ENCODE results near the gene LTO1.

Gene LTO1

DNA sequence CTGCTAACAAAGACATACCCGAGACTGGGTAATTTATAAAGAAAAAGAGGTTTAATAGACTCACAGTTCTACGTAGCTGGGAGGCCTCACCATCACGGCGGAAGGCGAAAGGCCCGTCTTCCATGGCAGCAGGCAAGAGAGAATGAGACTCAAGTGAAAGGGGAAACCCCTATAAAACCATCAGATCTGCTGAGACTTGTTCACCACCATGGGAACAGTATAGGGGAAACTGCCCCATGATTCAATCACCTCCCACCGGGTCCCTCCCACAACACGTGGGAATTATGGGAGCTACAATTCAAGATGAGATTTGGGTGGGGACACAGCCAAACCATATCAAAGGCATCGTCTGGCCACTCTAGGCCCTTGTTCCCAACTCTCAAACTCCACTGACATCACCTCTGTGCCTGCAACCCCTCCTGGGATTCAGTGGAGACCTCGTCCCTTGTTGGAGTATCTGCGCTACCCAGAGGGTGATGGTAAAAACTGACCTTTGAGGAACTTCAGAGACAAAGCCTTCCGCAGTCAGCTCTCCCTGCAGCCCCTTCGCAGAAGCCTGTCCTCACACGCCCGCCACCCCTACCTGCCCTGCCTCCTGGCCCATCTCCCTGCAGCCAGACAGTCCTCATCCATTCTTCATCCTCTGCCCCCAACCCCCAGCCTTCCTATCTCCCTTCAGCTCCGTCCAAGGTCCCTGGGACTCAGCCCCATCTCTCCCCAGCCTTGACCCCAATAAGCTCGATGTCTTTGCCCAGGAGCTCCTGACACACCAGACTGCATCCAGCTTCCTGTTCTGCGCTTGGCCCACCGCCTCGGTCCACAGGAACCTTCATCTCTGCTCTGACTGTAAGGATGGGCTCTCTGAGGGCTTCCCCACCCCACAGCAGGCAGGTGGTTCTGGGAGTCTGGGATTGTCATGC, 18.4 kb downstream of the LTO1 start:
- peak; percentile 32 to 53 (median 47) for DNase-seq

DNA sequence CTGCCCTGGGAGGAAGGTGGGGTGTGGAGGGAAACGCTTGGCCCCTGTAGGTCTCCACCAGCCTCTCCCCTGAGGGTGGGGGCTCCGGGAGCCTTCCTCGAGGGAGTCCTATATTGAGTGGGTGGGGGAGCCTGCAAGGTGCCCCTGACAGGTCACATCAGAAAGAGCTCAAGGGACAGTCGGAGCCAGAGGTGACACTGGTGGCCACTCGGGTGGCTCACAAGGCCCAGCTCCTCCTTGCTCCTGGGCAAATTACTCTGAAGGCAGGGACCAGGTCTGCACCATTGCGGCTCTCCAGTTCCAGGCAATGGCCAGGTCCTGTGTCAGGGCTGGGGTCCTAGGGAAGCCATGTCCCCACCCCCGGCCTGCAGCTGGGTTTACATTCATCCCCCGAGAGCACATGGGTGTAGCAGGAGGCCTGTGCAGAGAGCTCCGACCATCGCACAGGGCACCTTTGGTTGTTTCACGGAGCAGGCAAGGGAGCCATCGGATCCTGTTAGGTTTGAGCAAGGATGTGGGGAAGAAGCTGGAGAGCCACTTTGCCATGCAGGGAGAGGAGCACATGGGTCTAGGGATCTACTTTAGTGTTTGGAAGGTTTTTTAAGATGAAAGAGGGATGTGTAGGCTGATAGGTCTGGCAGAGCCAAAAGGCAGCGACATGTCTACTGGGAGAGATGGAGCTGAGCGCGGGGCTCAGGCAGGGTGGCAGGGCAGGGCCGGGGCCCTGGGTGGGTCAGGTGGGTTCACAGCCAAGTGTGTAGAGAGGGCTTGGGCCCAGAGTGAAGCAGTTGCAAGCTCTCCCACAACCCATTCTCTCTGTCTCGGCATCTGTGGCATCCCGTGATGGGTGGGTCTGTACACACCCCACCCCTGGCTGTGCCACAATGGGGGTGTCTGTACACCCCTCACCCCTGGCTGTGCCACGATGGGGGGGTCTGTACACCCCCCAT, 19.4 kb downstream of the LTO1 start:
- no peak for DNase-seq

DNA sequence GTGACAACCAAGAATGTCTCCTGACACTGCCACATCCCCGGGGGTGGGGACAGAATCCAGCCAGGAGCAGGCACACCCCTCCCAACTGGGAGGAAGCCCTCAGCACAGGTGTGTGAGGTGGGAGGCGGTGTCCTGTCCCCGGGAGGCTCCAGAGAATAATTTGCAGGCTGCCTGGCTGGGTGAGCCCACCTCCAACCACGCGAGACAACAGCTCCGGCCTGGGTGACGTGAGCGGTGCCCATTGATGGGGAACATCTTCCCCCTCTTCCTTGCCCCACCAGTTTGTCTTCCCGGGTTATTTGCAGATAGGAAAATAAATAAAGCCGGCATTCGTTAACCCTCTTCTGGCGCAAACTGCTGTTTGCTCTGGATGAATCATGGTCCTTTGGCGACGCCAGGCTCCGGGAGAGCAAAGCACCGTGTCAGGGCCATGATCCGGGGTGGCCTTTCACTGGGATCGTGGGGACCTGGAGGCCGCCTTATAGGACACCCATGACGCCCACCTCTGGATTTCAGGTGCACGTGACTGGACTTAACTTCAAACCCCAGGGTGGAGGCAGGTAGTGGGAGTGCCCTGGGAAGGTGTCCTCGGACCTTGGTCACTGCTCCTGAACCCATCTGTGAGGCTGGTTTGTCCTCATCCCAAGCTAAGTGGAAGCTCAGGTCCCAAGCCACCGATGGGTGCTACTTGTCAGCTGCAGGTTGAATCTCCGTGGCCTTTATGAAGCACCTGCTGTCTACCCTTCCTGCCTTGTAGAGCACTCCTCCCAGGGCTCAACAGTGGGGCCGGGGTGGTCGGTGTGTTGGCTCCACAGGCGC, 20.3 kb downstream of the LTO1 start:
- no peak for DNase-seq

DNA sequence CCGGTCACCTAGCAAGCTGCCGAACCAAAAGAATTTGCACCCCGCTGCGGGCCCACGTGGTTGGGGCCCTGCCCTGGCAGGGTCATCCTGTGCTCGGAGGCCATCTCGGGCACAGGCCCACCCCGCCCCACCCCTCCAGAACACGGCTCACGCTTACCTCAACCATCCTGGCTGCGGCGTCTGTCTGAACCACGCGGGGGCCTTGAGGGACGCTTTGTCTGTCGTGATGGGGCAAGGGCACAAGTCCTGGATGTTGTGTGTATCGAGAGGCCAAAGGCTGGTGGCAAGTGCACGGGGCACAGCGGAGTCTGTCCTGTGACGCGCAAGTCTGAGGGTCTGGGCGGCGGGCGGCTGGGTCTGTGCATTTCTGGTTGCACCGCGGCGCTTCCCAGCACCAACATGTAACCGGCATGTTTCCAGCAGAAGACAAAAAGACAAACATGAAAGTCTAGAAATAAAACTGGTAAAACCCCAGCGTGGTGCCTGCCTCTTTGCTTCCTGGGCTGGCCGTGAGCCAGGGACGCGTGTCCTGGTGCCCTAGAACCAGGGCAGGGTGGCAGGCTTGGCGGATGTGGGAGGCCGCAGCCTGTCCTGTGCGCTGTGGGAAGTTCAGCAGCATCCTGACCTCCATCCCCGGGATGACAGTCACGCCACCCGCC, 21.0 kb downstream of the LTO1 start:
- no peak for DNase-seq

DNA sequence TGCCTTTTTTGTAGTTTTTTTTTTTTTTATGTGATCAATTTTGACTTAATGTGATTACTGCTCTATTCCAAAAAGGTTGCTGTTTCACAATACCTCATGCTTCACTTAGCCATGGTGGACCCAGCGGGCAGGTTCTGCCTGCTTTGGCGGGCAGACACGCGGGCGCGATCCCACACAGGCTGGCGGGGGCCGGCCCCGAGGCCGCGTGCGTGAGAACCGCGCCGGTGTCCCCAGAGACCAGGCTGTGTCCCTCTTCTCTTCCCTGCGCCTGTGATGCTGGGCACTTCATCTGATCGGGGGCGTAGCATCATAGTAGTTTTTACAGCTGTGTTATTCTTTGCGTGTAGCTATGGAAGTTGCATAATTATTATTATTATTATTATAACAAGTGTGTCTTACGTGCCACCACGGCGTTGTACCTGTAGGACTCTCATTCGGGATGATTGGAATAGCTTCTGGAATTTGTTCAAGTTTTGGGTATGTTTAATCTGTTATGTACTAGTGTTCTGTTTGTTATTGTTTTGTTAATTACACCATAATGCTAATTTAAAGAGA, 21.7 kb downstream of the LTO1 start:
- DNase-seq = no peak

DNA sequence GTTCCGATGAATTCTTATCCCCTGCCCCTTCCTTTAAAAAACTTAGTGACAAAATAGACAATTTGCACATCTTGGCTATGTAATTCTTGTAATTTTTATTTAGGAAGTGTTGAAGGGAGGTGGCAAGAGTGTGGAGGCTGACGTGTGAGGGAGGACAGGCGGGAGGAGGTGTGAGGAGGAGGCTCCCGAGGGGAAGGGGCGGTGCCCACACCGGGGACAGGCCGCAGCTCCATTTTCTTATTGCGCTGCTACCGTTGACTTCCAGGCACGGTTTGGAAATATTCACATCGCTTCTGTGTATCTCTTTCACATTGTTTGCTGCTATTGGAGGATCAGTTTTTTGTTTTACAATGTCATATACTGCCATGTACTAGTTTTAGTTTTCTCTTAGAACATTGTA, 22.2 kb downstream of the LTO1 start:
- DNase-seq = no peak

DNA sequence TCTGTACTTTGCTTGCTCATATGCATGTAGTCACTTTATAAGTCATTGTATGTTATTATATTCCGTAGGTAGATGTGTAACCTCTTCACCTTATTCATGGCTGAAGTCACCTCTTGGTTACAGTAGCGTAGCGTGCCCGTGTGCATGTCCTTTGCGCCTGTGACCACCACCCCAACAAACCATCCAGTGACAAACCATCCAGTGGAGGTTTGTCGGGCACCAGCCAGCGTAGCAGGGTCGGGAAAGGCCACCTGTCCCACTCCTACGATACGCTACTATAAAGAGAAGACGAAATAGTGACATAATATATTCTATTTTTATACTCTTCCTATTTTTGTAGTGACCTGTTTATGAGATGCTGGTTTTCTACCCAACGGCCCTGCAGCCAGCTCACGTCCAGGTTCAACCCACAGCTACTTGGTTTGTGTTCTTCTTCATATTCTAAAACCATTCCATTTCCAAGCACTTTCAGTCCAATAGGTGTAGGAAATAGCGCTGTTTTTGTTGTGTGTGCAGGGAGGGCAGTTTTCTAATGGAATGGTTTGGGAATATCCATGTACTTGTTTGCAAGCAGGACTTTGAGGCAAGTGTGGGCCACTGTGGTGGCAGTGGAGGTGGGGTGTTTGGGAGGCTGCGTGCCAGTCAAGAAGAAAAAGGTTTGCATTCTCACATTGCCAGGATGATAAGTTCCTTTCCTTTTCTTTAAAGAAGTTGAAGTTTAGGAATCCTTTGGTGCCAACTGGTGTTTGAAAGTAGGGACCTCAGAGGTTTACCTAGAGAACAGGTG, 23.1 kb downstream of the LTO1 start:
- DNase-seq = no peak

DNA sequence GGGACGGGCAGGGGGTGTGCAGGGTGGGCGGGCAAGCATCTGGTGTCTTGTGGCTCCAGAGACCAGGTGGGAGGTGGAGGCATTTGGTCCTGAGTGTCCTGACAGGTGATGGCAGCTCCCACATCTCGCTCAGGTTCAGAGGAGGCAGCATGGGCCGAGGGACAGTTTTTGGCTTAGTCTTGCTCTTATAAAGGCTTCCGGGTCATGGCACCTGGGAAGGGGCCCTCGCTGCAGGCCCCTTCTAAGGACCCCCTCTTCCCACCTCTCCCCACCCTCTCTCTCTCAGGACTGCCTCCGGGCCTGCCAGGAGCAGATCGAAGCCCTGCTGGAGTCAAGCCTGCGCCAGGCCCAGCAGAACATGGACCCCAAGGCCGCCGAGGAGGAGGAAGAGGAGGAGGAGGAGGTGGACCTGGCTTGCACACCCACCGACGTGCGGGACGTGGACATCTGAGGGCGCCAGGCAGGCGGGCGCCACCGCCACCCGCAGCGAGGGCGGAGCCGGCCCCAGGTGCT, 24.3 kb downstream of the LTO1 start:
- DNase-seq = no peak

DNA sequence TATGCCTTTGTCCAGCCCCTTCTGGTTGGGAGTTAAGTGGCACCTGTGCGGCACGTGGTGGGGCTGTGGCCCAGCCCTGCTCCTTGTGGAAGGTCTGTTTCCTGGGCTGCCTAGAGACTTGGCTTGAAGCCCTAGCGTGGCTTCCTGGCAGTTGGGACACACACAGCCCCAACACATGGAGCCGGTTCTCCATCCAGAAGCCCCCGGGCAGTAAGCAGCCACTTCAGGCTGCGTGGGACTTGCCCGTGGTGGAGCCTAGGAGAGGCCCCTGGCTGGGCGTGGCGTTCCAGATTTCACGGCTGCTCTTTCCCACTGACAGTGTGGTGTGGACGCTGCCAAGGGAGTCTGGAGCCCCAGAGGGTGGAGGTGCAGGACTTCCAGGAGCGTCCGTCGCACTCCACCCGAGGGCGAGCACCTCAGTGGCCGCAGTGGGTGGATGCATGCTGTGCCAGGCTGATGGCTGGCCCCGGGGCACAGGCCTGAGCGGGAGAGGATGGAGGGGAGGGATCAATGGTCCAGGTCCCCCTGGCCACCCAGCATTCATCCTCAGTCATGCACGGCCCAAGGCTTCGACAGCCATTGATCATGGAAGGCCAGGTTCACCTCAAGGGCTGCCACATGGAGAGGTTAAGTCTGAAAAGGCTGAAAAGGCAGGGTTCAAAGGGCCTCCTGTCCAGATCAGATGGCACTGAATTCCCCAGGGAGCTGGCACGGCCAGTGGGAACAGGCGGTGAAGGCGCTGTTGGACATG, 24.9 kb downstream of the LTO1 start:
- DNase-seq = no peak

DNA sequence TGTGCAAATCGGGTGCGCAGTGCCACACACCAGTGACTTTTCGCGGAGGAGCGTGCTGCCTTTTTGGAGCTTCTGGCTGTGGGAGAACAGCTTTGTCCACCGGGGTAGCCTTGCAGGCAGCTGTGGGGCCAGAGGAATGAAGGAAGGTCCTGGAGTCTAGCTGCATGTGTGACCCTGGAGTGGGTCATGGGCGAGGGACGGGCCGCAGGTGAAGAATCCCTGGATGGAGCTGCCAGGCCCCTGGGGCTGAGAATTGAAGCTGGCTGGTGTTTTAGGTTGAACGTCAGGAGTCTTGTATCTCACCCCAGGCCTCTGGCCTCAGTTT, 25.6 kb downstream of the LTO1 start:
- no peak for DNase-seq

DNA sequence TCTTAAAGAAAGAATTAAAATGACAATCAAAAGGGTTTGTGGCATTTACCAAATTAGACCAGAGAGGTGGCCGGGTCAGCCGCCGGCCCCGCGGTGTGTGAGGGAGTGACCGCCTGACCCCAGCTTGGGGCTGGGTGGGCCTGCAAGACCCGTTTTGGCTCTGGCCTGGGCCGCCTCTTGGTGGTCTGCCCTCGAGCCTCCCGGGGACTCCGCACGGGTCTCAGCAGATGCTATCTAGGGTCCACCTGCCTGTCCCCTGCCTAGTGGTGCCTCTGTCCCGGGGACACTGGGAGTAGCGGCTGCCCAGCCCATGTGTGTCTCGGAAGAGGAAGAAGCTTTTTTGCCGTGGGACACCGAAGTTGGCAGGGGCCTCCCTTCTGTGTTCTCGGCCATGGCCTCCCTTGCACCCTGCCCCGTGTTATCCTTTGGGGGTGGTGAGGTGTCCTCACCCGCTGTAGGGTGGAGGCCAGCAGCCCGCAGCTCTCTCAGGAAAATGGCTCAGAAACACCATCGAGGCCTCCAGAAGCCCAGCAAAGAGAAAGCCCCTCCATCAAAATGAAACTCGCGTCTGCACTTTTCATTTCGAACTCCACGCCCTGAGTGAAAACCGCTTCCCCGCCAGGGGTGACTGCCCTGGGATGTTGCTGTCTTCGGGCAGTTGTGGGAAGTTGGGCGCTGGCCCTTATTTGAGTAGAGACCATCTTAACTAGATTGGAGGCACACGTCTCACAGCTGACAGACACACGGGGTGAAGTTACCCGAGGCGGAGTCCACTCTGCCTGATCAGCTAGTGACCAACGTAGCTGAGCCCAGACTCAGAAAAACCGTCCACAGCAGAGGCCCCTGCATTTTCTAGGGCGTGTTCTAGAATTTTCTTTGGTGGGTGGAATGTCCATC, 26.2 kb downstream of the LTO1 start:
- DNase-seq = no peak

DNA sequence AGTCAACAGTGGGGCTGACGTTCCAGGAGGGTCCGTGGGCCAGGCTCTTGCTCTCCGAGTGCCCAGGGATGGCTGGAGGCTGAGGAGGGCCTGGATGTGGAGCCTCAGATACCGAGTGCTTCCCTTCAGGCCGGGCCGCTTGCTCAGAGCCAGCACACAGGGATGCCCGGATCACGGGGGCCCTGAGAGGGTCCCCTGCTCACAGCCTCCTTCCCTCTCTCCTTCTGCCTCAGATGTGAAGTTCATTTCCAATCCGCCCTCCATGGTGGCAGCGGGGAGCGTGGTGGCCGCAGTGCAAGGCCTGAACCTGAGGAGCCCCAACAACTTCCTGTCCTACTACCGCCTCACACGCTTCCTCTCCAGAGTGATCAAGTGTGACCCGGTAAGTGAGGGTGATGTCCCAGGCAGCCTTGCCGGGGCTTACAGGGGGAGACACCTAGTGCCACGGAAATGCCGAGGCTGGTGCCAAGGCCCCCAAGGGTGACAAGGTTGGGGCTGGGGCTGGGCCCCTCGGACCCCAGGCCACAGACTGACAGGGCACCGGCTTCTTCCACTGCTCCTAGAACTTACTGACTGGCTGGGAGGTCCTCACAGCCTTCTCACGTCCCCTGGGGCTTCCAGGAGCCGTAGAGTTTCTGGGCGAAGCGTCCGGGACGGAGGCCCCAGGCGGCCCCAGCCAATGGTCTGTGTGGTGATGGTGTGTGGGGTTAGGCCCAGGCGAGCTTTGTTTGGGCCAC, 27.2 kb downstream of the LTO1 start:
- DNase-seq = no peak

DNA sequence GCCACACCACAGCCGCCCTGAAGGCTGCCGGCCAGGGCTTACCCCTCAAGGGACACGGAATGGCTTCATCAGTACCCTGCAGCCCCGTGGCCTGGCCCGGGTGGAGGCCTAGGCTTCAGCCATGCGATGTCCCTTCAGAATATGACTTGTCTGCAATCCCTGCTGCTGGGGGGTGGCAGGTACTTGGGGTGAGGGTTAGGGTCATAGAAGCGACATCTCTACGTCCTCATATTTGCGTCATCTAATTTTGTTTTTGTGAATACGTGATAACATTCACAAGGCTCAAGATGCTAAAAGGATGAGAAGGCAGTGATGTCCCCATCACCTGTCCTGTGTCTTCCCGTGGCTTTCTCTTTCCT, 27.8 kb downstream of the LTO1 start:
- DNase-seq = no peak

DNA sequence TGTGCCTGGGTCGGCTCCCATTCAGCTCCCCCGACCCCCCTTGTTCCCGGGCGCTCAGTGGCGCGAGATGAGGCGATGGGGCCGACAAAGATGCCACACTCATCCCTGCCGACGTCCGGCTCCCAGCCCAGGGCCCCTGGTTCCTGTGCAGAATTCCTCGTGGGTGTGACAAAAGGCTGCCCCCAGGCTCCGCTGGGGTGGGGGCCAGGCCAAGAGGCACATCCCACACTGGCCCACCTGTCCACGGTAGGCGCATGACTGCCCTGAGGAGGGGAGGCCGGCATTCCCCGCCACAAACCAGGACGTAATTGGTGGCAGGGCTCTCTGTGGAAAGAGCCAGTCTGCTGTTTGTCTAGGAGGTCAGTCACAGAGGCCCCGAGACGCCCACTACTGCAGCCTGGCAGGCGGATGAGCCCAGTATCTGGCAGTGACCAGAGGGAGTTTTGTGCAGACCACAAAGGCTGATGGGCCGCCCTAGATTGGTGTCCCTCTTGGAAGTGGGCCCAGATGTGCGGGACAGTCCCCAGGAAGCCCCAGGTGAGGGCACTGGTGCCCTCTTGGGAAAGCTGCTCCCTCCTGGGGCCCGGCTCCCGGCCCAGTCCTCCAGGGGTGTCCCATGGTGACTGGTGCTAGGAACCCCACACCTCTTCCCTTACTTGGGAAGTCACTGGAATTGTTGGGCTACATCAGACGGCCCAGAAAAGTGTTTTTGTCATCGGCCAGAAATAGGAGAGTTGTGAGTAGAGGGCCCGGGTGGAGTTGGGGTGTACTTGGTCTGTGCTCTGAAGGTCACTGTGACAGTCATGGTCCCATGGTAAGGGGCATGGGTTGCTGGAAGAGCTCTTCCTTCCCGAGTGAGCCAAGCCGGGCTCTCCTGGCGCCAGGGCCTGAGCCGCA, 28.4 kb downstream of the LTO1 start:
- DNase-seq = no peak

DNA sequence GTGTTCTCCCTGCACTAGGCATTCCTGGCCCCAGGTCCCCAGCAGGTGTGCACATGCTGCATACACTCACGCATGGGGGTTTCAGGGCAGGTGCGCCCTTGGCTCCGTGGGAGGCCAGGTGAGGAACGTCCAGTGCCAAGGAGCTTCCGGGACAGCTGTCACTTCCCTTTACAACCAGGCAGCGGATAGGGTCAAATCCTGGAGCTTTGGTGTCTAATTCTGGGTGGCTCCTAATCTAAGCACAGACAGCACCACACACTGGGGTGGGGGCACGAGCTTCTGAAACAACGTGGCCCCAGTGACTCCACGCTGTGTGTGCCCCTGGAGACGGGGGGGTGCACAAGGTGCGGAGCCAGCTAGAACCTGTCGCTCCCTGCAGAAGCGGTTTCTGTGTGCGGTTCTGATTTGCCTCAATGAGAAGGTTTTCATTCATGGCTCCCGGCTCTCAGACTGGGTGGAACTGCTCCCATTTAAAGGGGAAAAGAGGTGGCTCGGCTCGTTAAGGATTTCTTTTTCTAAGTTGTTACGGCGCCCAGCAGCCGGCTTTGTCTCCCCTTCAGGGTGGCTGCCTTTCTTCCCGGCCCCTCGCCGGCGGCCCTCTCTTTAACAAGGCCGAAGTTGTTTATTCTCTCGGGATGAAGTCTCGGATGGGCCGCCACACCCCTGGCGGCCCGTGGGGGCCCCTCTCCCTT, 29.2 kb downstream of the LTO1 start:
- no peak for DNase-seq

DNA sequence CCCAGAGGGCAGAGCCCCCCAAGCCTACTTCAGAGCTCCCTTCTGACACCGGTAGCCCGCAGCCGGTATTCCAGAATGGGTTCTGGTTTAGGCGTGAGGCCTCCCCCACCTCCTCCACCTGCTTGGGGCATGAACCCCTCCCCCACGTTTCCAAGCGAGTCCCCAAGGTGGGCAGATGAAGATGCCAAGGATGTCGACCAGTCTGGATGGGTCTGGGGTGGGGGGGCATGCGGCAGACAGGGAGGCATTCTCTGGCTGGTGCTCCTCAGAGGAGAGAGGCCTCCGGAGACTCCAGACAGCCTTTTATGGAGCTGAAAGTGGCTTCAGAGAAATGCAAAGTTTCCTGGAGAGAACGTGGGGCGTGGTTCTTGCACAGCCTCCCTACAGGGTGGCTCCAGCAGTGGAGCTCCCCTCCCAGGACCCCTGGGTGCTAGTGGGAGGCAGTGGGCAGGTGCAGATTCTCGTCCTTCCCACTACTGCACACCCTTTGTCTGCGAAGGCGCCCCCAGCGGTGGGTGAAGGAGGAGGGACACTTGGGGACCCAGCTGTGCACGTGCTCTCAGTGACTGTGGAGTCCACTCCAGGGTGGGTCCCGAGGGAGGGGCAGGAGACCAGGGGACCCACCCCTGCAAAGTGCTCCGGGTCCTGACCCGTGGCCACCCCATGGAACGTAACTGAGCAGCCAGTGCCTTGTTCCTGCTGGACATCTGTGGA, 30.0 kb downstream of the LTO1 start:
- no peak for DNase-seq

Data from suppressor macrophage treated with lipopolysaccharide for 1 hour (primary cell).